BE2C (cell line): ENCODE measurements around the gene AGAP2.

Source experiments
- DNase-seq: peaks from one replicate; pipeline ENCODE4 v3.0.0-alpha.2; 2020
- H3K27me3 ChIP-seq: fragments of 250-450 bp; sonication (Bioruptor Pico); 2 replicates; pipeline ENCODE4 v1.5.1; 2020; ENCODE audit warnings: mild to moderate bottlenecking
- H3K36me3 ChIP-seq: fragments of 250-450 bp; sonication (Bioruptor Pico); 2 replicates; pipeline ENCODE4 v1.5.1; 2020; ENCODE audit warnings: mild to moderate bottlenecking
- H3K4me1 ChIP-seq: fragments of 250-450 bp; sonication (Bioruptor Pico); 2 replicates; pipeline ENCODE4 v1.5.1; 2020
- H3K4me3 ChIP-seq: 2 replicates; pipeline ENCODE4 v1.5.1; 2011; ENCODE audit warnings: low read depth, low read length
- H3K9me3 ChIP-seq: fragments of 250-450 bp; sonication (Bioruptor Pico); 2 replicates; pipeline ENCODE4 v1.5.1; 2020
- TF ChIP-seq, protein P1 (sequence below): IDR thresholded peaks from 2 replicates; pipeline ENCODE4 v1.5.1; 2012; ENCODE audit warnings: mild to moderate bottlenecking, low read depth, low read length

AGAP2 gene

DNA sequence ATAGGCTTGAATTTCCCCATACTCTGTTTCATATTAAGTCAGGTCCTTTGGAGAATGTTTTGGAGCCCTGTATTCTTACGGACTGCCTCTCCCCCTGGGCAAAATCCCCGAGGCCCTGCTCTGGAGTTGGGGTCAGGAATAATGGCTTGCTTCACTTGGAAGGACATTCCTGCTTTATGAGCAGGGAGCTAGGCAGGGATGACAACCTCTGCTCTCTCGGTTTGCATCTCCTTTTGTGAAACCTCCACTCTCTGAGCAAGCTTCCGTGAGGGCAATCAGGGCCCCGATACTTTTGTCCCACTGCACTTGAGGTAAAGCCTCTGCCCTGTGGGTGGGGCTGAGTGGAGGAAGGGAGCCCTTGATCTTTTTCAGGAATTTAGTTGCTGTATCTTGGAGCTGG lies 25.3 kb downstream of the AGAP2 start:
- Histone ChIP-seq H3K4me3 (no peak overlapping the region), H3K4me1 (no peaks in the 10 kb centered on the region), H3K9me3 (no peaks in the 10 kb centered on the region), H3K27me3 (no peaks in the 10 kb centered on the region), H3K36me3 (peaks cover 16% of the 10 kb centered on the region)
- TF ChIP-seq, protein P1, sequence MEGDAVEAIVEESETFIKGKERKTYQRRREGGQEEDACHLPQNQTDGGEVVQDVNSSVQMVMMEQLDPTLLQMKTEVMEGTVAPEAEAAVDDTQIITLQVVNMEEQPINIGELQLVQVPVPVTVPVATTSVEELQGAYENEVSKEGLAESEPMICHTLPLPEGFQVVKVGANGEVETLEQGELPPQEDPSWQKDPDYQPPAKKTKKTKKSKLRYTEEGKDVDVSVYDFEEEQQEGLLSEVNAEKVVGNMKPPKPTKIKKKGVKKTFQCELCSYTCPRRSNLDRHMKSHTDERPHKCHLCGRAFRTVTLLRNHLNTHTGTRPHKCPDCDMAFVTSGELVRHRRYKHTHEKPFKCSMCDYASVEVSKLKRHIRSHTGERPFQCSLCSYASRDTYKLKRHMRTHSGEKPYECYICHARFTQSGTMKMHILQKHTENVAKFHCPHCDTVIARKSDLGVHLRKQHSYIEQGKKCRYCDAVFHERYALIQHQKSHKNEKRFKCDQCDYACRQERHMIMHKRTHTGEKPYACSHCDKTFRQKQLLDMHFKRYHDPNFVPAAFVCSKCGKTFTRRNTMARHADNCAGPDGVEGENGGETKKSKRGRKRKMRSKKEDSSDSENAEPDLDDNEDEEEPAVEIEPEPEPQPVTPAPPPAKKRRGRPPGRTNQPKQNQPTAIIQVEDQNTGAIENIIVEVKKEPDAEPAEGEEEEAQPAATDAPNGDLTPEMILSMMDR = no peak
- DNase-seq = no peak

DNA sequence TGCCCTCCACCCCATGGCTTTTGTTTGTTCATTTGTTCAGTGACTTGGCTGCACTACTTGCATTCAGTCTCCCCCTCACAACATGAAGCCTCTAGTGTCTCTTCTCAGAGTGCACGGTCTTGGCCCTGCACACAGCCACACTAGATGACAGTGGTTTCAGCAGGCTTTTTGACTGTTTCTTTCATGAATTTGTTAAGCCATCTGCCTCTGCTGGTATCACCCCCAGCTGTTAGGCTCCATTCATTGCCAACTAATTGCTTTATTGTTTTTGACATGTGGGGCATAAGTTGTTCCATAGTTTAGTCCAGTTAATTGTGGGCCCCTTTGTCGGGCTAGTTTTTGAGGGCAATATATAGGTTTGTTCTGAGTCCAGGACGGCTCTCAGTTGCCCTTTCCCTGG lies 25.8 kb downstream of the AGAP2 start:
- peaks cover 12% of the 10 kb centered on the region for H3K36me3 ChIP-seq
- no peak overlapping the region for H3K4me3 ChIP-seq
- DNase-seq = no peak
- no peaks in the 10 kb centered on the region for H3K9me3 ChIP-seq
- TF ChIP-seq, protein P1 = no peak
- no peaks in the 10 kb centered on the region for H3K4me1 ChIP-seq
- H3K27me3 ChIP-seq = no peaks in the 10 kb centered on the region

DNA sequence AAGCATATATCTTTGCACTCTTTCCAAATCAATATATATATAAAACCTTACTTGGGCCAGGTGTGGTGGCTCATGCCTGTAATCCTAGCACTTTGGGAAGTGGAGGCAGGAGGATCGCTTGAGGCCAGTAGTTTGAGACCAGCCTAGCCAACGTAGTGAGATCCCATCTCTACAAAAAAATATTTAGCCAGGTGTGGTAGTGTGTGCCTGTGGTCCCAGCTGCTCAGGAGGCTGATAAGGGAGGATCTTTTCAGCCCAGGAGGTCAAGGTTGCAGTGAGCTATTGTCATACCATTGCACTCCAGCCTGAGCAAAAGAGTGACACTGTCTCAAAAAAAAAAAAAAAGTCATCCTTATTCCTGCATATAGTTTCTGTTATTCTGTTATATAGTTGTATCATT lies 30.2 kb downstream of the AGAP2 start:
- Histone ChIP-seq H3K36me3 (no peaks in the 10 kb centered on the region; the same call in 1 of the 2 replicates), H3K4me3 (no peak overlapping the region), H3K4me1 (no peaks in the 10 kb centered on the region), H3K9me3 (no peaks in the 10 kb centered on the region), H3K27me3 (no peaks in the 10 kb centered on the region)
- TF ChIP-seq, protein P1 = no peak
- DNase-seq = no peak

DNA sequence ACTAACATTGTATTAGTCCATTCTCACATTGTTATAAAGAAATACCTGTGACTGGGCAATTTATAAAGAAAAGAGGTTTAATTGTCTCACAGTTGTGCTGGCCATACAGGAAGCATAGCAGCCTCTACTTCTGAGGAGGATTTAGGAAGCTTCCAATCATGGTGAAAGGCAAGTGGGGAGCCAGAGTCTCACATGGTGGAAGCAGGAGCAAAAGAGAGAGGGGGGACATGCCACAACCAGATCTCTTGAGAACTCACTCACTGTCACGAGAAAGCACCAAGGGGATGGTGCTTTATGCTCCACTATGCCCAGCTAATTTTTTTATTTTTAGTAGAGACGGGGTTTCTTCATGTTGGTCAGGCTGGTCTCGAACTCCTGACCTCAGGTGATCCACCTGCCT lies 31.3 kb downstream of the AGAP2 start:
- Histone ChIP-seq H3K4me1 (no peaks in the 10 kb centered on the region), H3K9me3 (no peaks in the 10 kb centered on the region), H3K36me3 (no peaks in the 10 kb centered on the region; the same call in 1 of the 2 replicates), H3K27me3 (no peaks in the 10 kb centered on the region), H3K4me3 (no peak overlapping the region)
- DNase-seq = no peak
- TF ChIP-seq, protein P1 = no peak

DNA sequence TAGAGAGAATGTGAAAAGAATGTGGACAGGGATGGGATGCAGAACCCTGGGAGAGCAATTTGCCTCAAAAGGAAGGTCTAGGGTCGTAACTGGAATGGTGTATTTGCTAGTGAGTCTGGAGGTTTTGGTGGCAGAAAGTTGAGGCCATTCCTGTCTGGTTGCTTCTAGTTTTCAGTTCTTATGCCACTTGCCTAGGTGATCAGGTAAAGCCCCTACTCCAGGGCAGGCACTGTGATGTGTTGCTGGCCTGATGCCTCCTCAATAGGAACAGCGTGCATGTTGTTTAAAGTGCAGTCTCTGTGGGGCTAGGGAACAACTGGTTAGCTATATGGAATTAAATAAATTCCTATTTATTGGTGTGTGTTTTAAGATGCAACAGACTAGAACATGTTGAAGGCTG lies 38.2 kb downstream of the AGAP2 start:
- Histone ChIP-seq H3K4me1 (no peaks in the 10 kb centered on the region), H3K36me3 (peaks cover 3% of the 10 kb centered on the region)

DNA sequence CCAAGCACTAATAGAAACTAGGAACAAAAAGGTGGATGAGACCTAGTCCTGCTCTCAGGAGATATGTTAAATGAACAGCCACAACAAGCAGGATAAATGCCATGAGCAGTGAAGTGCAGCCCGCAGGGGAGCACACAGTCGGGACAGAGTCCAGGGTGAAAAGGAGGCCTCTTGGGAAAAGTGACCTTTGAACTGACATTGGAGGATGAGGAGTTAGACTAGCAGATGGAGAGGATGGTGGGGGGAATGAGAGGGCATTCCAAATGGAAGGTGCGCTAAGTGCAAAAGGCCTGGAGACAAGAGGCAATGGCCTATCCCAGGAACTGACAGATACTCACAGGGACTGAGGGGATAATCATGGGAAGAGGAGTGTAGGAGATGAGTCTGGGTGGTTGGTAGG lies 40.1 kb downstream of the AGAP2 start:
- Histone ChIP-seq H3K27me3 (no peaks in the 10 kb centered on the region), H3K4me3 (no peak overlapping the region), H3K36me3 (peaks cover 3% of the 10 kb centered on the region), H3K9me3 (no peaks in the 10 kb centered on the region), H3K4me1 (no peaks in the 10 kb centered on the region)
- TF ChIP-seq, protein P1 = no peak
- no peak for DNase-seq

More for the DNA sequence above, 38.2 kb downstream of the AGAP2 start:
- DNase-seq = no peak
- H3K4me3 ChIP-seq = no peak overlapping the region
- TF ChIP-seq, protein P1 = no peak
- no peaks in the 10 kb centered on the region for H3K27me3 ChIP-seq
- H3K9me3 ChIP-seq = no peaks in the 10 kb centered on the region
